ENCODE results near the gene TACC2. TPM values are rescaled to one million over a fixed set of nuclear protein-coding genes. Genes with fewer than 3 reads are reported as not detected.

TACC2 gene
- total RNA-seq, 1 donor from 2014 or later = 76.4 TPM

DNA sequence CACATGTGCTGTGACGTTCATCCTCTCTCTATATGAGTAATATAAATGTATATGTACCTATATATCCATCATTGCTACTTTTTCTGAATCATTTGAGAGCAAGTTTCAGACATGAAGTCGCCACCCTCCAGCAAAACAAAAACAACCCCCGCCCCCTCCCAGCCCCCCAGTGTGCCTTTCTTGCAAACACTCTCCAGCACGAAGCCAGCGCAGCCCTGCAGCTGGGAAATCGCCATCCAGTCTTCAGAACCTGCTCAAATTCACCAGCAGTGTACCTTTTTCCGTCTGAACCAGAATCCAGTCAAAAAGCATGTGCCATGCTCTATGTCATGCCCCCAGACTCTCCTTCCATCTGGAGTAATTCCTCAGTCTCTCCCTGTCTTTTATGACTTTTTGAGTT, 135.8 kb downstream of the TACC2 start:
- Histone ChIP-seq H3K9me3 (no peaks in the 10 kb centered on the region), H3K4me3 (no peak overlapping the region), H3K4me1 (peaks cover 35% of the 10 kb centered on the region), H3K27me3 (no peaks in the 10 kb centered on the region), H3K36me3 (no peaks in the 10 kb centered on the region), H3K27ac (no peak overlapping the region)
- TF ChIP-seq CTCF (IDR thresholded peaks at IDR 0.05) = no peak
- no peak for TF ChIP-seq POLR2A (IDR thresholded peaks at IDR 0.05)
- no peak for TF ChIP-seq POLR2AphosphoS5 (IDR thresholded peaks at IDR 0.05; ENCODE audit: insufficient read depth in 1 of 2, low read depth in 1 of 2)
- intact Hi-C loops (cut with DNase I) = no loop called here
- no peak for DNase-seq (ENCODE audit: extremely low spot score in 2 of 2)

GRCh38 chr10:122126763-122127659, 138.0 kb downstream of the TACC2 start:
- Histone ChIP-seq H3K36me3 (no peaks in the 10 kb centered on the region), H3K27me3 (no peaks in the 10 kb centered on the region), H3K27ac (peak overlapping the region; percentile 85), H3K9me3 (no peaks in the 10 kb centered on the region), H3K4me1 (peaks cover 35% of the 10 kb centered on the region), H3K4me3 (peak overlapping the region; percentile 22 to 26)
- TF ChIP-seq POLR2AphosphoS5 (IDR thresholded peaks at IDR 0.05; ENCODE audit: insufficient read depth in 1 of 2, low read depth in 1 of 2) (peak in 1 of 2 donors; percentile 47), POLR2A (IDR thresholded peaks at IDR 0.05) (no peak)
- no peak for DNase-seq (ENCODE audit: extremely low spot score in 2 of 2)
- intact Hi-C loops (cut with DNase I) = no loop called here

DNA sequence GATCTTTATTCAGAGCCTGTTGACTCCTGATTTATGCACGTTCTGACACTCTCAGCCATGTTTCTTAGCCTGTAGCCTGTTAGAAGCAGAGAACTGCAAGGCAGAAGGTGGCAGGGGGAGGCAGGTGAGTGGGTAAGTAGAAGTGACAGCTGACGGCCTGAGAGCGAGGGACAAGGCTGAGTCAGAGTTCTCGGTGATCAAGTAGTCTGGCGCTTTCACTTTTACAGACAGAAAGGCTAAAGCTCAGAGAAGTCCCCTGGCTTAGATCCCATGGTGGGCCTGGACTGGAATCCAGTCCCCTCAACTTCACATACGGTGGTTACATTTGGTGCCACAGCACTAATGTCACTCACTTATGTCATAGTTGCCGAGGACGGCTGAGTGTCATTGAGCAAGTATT, 139.0 kb downstream of the TACC2 start:
- Histone ChIP-seq H3K9me3 (no peaks in the 10 kb centered on the region), H3K36me3 (no peaks in the 10 kb centered on the region), H3K27ac (peak overlapping the region; percentile 85), H3K27me3 (no peaks in the 10 kb centered on the region), H3K4me3 (peak overlapping the region; percentile 22 to 26), H3K4me1 (peaks cover 35% of the 10 kb centered on the region)
- TF ChIP-seq CTCF (IDR thresholded peaks at IDR 0.05) (no peak), POLR2A (IDR thresholded peaks at IDR 0.05) (no peak), POLR2AphosphoS5 (IDR thresholded peaks at IDR 0.05; ENCODE audit: insufficient read depth in 1 of 2, low read depth in 1 of 2) (no peak)
- intact Hi-C loops (cut with DNase I) = no loop called here
- no peak for DNase-seq (ENCODE audit: extremely low spot score in 2 of 2)

- DNase-seq (ENCODE audit: extremely low spot score in 2 of 2) = no peak
These were observed 139.4 kb downstream of the TACC2 start for GRCh38 chr10:122128357-122128756.

More at GRCh38 chr10:122128357-122128756, 139.4 kb downstream of the TACC2 start:
- TF ChIP-seq CTCF (IDR thresholded peaks at IDR 0.05) = no peak
- TF ChIP-seq POLR2AphosphoS5 (IDR thresholded peaks at IDR 0.05; ENCODE audit: insufficient read depth in 1 of 2, low read depth in 1 of 2) = peak in 1 of 2 donors; percentile 45
- Histone ChIP-seq H3K4me1 (peaks cover 35% of the 10 kb centered on the region), H3K36me3 (no peaks in the 10 kb centered on the region), H3K4me3 (peak overlapping the region; percentile 22 to 26), H3K27ac (peak overlapping the region; percentile 85), H3K9me3 (no peaks in the 10 kb centered on the region), H3K27me3 (no peaks in the 10 kb centered on the region)
- intact Hi-C loops (cut with DNase I) = no loop called here

All from vagina (tissue), 2 donors.